Hepatocyte (in vitro differentiated cells): ENCODE measurements around the gene ZNF860.

Source experiments
- CTCF ChIP-seq: fragments of 200-600 bp; sonication (generic); IDR thresholded peaks from 2 replicates; pipeline ENCODE4 v1.5.1; 2016; ENCODE audit warnings: antibody characterized with exemption, mild to moderate bottlenecking; ENCODE audit not compliant: poor library complexity
- EZH2 ChIP-seq: fragments of 200-600 bp; sonication (generic); IDR thresholded peaks from 2 replicates; pipeline ENCODE4 v1.6.1; 2016; ENCODE audit warnings: antibody characterized with exemption, mild to moderate bottlenecking, borderline replicate concordance

- TF ChIP-seq CTCF (no peak), EZH2 (no peak)
These were observed 9.9 kb upstream of the ZNF860 start for GRCh38 chr3:31971607-31972006.
